HG02884 (cell line): ENCODE measurements around the gene NATD1.
"Not testable (repeated sequence)": the region's sequence is repeated elsewhere in the genome, so short reads cannot be mapped to it uniquely, and the experiment has no call there.

ENCODE experiments used
- ATAC-seq: cut with Tn5 transposase; IDR thresholded peaks from one replicate; pipeline ENCODE4 v1.9.1; 2021; ENCODE audit warnings: mild to moderate bottlenecking, moderate library complexity; ENCODE audit not compliant: unreplicated experiment

NATD1 gene

DNA sequence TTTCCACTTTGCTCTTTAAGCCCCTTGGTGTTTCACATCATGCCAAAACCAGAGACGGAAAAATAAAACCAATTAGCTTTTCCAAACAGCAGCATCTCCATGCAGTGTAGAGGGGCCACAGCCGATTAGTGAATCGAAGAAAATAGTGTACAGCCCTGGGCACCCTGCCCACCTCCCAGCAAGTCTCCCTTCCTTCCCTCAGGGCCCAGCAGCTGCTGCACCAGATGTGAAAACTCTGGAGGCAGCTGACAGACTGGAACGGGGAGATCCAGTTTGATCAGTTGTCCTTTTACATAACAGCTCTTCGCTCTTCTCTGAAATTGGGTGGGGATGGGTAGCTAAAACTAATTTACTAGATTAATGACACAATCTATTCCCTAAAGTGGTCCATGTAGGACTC is 58.5 kb downstream of the NATD1 start:
- ATAC-seq, result no peak

DNA sequence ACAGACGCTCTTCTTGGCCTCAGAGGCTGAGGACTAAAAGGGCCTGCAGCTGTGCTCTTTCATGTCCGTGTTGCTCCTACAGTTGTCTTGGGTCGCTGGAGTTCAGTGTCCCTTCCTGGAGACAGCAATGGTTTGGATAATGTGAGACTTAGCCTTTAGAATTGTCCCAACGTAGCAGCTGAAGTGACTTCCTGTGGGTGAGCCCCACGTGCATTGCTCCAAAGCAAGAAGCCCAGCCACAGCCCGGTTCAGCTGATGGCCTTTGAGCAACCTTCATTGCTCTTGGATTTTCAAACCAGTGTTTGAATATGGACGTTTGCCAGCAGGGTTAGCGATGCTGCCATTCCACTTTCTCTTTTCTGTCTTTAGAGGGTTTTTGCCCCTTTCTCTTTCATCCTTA is 59.0 kb downstream of the NATD1 start:
- ATAC-seq, result no peak

DNA sequence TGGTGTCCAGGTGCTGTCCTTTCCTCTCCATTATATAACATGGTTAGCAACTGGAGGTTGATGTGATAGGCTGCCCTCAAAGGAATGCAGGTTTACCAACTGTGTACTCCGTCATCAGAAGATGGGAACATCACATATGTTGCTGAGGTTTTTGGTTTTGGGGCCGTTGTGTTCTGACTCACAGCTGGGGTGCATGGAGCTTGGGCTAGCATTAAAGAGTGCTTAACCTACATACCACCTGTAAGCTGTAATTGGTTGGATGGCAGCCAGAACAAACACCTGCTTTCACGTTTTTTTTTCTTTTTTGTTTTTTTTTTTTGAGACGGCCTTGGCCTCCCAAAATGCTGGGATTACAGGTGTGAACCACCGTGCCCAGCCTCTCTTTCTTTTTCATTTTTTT is 60.2 kb downstream of the NATD1 start:
- no peak for ATAC-seq

DNA sequence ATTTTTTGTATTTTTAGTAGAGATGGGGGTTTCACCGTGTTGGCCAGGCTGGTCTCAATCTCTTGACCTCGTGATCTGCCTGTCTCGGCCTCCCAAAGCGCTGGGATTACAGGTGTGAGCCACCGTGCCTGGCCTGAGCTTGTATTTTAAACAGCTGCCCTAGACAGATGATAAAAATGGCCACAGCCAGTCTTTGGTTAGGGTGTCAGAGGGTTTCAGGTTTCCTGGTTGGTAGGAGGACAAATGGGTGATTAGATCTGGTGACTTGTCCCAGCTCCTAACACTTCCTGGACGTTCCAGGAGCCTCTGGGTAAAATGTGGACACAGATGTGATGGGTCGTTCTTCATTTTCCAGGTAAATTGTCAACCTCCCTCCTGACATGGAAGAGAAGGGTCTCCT is 60.8 kb downstream of the NATD1 start:
- ATAC-seq, result not testable (repeated sequence)

DNA sequence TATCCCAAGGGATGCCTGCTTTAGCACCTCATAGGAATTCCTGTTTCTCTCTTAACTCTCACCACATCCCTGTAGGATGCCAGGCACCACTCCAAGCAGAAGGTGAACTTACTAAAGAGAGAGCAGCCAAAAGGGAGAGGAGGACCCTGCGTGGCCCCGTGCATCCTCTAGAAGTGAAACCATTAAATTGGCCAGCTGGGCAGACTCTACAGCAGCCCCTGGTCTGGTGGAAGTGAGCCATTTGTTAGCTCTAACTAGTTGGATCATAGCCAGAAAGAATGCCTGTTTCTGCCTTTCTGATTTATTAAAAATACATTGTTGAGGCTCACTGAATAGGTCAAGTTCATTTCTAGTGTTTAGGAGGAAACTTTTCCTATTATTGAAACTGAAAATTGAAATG is 61.5 kb downstream of the NATD1 start:
- ATAC-seq, result no peak

DNA sequence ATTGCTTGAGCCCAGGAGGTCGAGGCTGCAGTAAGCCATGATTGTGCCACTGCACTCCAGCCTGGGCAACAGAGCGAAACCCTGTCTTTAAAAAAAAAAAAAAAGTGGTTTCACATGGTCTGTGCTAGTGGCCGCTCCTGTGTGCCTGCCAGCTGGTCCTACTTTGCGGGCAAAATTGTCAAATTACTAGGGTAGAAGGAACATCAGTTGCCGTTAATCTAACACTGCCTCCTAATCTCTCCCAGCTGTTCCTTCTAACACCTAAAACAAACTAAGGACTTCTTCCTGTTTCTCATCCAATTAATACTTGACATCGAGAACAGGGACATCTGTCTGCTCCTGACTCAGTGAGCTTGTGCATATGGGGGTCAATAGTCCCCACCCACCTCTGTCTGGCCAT is 63.1 kb downstream of the NATD1 start:
- no peak for ATAC-seq

DNA sequence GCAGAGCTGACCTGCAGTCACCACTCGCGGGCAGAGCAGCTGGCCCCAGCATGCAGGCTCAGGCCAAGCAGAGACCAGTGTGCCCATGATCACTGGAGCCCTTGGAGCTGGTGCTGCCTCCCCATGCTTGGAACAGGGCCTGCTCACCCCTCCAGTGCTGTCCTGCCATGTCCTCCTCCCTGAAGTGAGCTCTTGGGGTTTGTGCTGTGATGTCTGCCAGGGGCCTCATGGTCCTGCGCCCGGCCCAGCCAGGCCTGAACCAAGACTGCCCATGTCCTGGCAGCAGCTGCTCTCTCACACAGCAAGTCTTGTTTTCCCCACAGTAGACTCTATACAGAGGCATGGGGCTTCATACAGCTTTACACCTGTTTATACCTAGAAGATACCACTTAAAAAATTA is 63.8 kb downstream of the NATD1 start:
- no peak for ATAC-seq
